ENCODE measurements around the gene KRTAP10-7.
"Not testable (repeated sequence)": the region's sequence is repeated elsewhere in the genome, so short reads cannot be mapped to it uniquely, and the experiment has no call there.

KRTAP10-7 gene

DNA sequence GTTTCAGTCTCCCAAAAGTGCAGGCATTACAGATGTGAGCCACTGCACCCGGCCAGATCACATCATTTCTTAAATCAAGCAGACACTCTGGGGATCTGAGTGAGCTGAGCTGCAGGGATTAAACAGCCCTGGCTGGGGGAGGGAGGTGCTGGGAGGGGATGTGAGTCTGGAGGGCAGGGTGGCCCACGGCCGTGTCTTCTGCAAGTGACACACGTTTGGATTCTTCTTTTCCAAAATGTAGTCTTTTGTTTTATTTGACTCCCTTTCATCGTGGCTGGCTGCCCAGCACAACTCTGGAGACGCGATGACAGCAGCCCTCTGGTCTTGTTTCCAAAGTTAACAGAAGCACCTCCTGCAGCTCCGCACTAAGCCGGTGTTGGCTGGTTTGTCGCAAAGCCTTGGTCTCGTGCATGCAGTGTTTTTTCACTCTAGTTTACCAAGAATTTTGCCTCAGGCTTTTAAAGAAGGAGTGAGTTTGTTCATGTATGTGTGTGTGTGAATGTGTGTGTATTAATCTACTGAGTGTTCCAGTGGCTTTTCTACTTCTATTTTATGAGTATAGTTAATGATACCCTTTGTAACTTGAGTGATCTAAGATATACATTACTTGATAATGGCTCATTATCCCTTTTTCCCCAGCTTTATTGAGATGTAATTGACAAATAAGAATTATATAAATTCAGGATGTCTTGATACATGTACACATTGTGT is 17.2 kb upstream of the KRTAP10-7 start:
- peaks cover 4% of the 10 kb centered on the region for H3K9me3 ChIP-seq (replicated peaks; ENCODE audit: low read length)
- peaks cover 24% of the 10 kb centered on the region for H3K27me3 ChIP-seq (ENCODE audit: control insufficient read depth, insufficient read depth, low read length)
- no peak overlapping the region for H3K4me3 ChIP-seq (ENCODE audit: low read length)
- no peaks in the 10 kb centered on the region for H3K36me3 ChIP-seq (ENCODE audit: insufficient read depth, low read length)
- no peak overlapping the region for H3K9ac ChIP-seq (ENCODE audit: low read depth, low read length)
- H3K4me2 ChIP-seq (ENCODE audit: low read length) = no peak overlapping the region
- H3K4me1 ChIP-seq (ENCODE audit: control insufficient read depth, insufficient read depth, low read length) = no peaks in the 10 kb centered on the region

DNA sequence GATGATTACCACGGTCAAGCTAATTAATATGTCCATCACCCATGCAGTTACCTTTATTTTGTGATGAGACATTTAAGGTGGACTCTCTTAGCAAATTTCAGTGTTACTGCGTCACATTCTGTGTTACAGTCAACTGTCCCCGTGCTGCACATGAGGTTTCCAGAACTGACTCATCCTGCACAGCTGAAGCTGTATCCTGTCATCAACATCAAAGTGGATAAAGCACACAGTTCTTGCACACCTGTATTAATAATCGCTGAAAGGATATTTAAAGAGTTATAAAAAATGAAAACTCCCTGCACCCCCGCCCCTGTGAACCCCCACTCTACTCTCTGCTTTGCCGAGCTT is 16.6 kb upstream of the KRTAP10-7 start:
- Histone ChIP-seq H3K4me1 (ENCODE audit: control insufficient read depth, insufficient read depth, low read length) (no peaks in the 10 kb centered on the region), H3K9ac (ENCODE audit: low read depth, low read length) (no peak overlapping the region), H3K4me2 (ENCODE audit: low read length) (no peak overlapping the region), H3K36me3 (ENCODE audit: insufficient read depth, low read length) (no peaks in the 10 kb centered on the region), H3K27me3 (ENCODE audit: control insufficient read depth, insufficient read depth, low read length) (peaks cover 24% of the 10 kb centered on the region), H3K9me3 (replicated peaks; ENCODE audit: low read length) (peaks cover 4% of the 10 kb centered on the region), H3K4me3 (ENCODE audit: low read length) (no peak overlapping the region)

DNA sequence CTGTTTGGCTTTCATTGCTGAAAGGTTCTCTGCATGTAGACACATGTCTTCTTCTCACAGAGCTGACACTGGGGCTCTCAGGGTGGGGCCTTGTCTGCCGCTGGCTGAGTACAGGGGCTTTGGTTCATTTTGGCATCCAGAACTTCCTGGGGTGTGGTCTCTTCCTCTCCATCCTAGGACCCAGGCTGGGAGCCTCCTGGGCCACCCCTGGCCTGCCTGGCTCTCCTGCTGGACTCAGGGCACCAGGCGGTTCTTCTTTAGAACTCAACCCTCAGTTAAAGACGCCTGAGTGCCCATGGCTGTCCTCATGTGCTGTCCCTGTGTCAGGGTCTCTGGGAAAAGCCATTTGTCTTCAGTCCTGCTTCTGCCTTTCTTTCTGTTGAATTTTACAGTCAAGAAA is 14.5 kb upstream of the KRTAP10-7 start:
- peaks cover 4% of the 10 kb centered on the region for H3K9me3 ChIP-seq (replicated peaks; ENCODE audit: low read length)
- peaks cover 32% of the 10 kb centered on the region for H3K27me3 ChIP-seq (ENCODE audit: control insufficient read depth, insufficient read depth, low read length)
- no peaks in the 10 kb centered on the region for H3K36me3 ChIP-seq (ENCODE audit: insufficient read depth, low read length)
- H3K4me3 ChIP-seq (ENCODE audit: low read length) = no peak overlapping the region
- no peak overlapping the region for H3K4me2 ChIP-seq (ENCODE audit: low read length)
- H3K9ac ChIP-seq (ENCODE audit: low read depth, low read length) = no peak overlapping the region
- H3K4me1 ChIP-seq (ENCODE audit: control insufficient read depth, insufficient read depth, low read length) = no peaks in the 10 kb centered on the region

DNA sequence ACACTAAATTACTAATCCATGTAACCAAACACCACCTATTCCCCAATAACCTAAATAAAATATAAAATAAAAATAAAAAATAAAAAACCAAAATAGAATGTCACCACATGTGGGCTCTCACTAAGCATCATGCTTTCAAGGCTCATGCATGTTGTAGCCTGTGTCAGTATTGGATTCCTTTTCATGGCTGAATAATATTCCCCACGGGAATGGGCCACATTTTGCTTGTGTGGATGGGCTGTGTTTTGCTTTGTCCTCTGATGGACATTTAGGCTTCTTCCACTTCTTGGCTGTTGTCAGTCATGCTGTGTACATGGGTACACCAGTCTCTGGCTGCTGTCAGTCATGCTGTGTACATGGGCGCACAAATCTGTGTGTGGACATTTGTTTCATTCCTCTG is 11.3 kb upstream of the KRTAP10-7 start:
- Histone ChIP-seq H3K9me3 (replicated peaks; ENCODE audit: low read length) (no peaks in the 10 kb centered on the region), H3K4me1 (ENCODE audit: control insufficient read depth, insufficient read depth, low read length) (peaks cover 5% of the 10 kb centered on the region)

DNA sequence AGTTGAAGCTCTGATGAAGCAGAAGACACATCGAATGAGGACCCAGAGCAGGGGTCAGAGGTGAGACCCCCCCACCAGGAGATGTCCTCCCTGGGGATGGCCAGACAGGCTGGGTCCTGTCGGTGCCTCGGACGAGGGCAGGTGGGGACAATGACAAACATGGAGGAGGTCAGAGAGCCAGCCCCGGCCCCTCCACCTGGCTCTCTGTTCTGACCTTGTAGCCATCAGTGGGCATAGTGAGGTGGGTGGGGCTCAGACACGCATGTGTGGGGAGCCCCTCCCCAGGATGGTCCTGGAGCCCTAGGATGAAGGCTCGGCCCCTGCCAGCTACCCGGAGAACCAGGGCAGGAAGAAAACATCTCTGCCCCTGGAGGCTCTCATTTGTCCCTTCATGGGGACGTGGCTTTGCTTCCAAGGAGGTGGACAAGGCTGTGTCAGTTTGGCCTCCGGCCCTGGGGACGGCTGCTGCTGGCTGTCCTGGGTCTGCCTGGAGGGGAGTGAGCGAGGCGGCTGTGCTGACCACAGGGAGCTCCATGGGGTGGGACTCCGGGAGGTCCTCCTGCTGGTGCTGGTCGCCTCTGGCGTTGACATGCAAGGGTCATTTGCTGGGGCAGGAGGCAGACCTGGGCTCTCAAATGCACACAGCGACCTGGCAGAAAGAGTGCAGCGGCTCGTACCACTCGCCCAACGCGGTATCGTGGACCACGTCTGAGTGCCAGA is 10.7 kb upstream of the KRTAP10-7 start:
- no peak overlapping the region for H3K4me2 ChIP-seq (ENCODE audit: low read length)
- H3K9ac ChIP-seq (ENCODE audit: low read depth, low read length) = no peak overlapping the region
- peaks cover 54% of the 10 kb centered on the region for H3K27me3 ChIP-seq (ENCODE audit: control insufficient read depth, insufficient read depth, low read length)
- H3K4me3 ChIP-seq (ENCODE audit: low read length) = no peak overlapping the region
- H3K4me1 ChIP-seq (ENCODE audit: control insufficient read depth, insufficient read depth, low read length) = peaks cover 5% of the 10 kb centered on the region
- no peaks in the 10 kb centered on the region for H3K9me3 ChIP-seq (replicated peaks; ENCODE audit: low read length)
- H3K36me3 ChIP-seq (ENCODE audit: insufficient read depth, low read length) = no peaks in the 10 kb centered on the region

More for the DNA sequence above, 11.3 kb upstream of the KRTAP10-7 start:
- no peaks in the 10 kb centered on the region for H3K36me3 ChIP-seq (ENCODE audit: insufficient read depth, low read length)
- H3K9ac ChIP-seq (ENCODE audit: low read depth, low read length) = no peak overlapping the region
- no peak overlapping the region for H3K4me3 ChIP-seq (ENCODE audit: low read length)
- H3K27me3 ChIP-seq (ENCODE audit: control insufficient read depth, insufficient read depth, low read length) = peaks cover 55% of the 10 kb centered on the region
- no peak overlapping the region for H3K4me2 ChIP-seq (ENCODE audit: low read length)

DNA sequence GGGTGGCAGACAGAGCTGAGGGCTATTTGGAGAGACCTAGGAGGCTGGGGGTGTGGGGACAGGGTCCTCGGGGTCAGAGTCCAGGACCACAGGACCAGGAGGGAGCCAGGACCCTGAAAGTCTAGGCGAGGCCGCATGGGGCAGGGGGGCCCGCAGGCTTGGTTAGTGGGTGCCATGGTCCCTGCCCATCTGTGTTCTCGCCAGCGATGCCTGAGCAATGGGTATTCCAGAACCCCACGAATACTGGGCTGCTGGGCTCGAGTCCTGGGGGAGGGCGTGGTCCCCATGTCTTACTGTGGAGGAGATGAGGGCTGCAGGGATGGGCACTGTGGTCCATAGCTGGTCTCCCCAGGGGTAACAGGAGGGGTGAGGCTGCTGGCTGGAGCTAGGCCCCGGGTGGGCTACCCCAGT is 10.1 kb upstream of the KRTAP10-7 start:
- Histone ChIP-seq H3K4me1 (ENCODE audit: control insufficient read depth, insufficient read depth, low read length) (peaks cover 5% of the 10 kb centered on the region), H3K36me3 (ENCODE audit: insufficient read depth, low read length) (no peaks in the 10 kb centered on the region), H3K9ac (ENCODE audit: low read depth, low read length) (no peak overlapping the region), H3K27me3 (ENCODE audit: control insufficient read depth, insufficient read depth, low read length) (peaks cover 54% of the 10 kb centered on the region), H3K4me3 (ENCODE audit: low read length) (no peak overlapping the region), H3K9me3 (replicated peaks; ENCODE audit: low read length) (no peaks in the 10 kb centered on the region), H3K4me2 (ENCODE audit: low read length) (no peak overlapping the region)

DNA sequence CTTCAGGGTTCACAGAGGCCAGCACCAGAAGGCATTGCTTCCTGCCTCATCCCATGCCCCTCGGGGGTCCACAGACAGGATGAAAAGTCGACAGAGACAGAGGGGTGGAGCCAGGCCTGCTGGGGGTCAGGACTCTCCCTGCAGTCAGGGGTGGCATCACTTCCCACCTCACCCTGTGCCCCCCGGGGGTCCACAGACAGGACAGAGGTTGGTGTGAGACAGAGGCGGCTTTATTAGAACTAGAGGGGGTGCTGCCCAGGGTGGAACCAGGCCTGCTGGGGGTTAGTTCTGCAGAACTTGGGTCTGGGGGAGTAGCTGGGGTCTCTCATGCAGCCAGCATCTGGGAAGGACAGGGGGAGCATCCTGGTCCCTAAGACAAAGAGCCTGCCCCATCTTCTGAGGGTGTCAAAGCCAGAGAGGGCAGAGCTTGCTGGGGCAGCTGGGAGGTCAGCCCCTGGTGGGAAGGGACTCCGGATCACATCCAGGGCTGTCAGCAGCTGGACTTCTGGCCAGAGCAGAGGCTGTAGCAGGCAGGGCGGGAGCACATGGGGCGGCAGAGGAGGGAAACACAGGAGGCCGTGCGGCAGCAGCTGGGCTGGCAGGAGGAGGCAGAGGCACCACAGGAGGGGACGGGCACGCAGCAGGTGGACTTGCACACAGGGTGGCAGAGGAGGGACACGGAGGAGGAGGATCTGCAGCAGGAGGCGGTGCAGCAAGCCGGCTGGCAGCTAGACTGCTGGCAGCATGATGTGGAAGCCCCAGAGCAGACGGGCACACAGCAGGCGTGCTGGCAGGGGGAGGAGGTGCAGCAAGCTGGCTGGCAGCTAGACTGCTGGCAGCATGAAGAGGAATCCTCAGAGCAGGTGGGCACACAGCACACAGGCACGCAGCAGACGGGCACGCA is 9.2 kb upstream of the KRTAP10-7 start:
- not testable (repeated sequence) for H3K4me2 ChIP-seq (ENCODE audit: low read length); H3K9ac ChIP-seq (ENCODE audit: low read depth, low read length)
- peaks cover 54% of the 10 kb centered on the region for H3K27me3 ChIP-seq (ENCODE audit: control insufficient read depth, insufficient read depth, low read length)

DNA sequence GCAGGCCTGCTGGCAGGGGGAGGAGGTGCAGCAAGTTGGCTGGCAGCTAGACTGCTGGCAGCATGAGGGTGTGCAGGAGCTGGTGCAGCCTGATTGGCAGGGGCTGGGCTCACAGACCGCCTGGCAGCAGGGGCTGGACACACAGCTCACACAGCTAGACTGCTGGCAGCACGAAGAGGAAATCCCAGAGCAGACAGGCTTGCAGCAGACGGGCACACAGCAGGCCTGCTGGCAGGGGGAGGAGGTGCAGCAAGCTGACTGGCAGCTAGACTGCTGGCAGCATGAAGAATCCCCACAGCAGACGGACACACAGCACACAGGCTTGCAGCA is 8.6 kb upstream of the KRTAP10-7 start:
- H3K4me2 ChIP-seq (ENCODE audit: low read length); H3K9ac ChIP-seq (ENCODE audit: low read depth, low read length); H3K4me1 ChIP-seq (ENCODE audit: control insufficient read depth, insufficient read depth, low read length); H3K36me3 ChIP-seq (ENCODE audit: insufficient read depth, low read length); H3K9me3 ChIP-seq (replicated peaks; ENCODE audit: low read length); H3K4me3 ChIP-seq (ENCODE audit: low read length): not testable (repeated sequence)
- peaks cover 60% of the 10 kb centered on the region for H3K27me3 ChIP-seq (ENCODE audit: control insufficient read depth, insufficient read depth, low read length)

More for the DNA sequence above, 9.2 kb upstream of the KRTAP10-7 start:
- H3K4me1 ChIP-seq (ENCODE audit: control insufficient read depth, insufficient read depth, low read length); H3K4me3 ChIP-seq (ENCODE audit: low read length); H3K9me3 ChIP-seq (replicated peaks; ENCODE audit: low read length); H3K36me3 ChIP-seq (ENCODE audit: insufficient read depth, low read length): not testable (repeated sequence)

DNA sequence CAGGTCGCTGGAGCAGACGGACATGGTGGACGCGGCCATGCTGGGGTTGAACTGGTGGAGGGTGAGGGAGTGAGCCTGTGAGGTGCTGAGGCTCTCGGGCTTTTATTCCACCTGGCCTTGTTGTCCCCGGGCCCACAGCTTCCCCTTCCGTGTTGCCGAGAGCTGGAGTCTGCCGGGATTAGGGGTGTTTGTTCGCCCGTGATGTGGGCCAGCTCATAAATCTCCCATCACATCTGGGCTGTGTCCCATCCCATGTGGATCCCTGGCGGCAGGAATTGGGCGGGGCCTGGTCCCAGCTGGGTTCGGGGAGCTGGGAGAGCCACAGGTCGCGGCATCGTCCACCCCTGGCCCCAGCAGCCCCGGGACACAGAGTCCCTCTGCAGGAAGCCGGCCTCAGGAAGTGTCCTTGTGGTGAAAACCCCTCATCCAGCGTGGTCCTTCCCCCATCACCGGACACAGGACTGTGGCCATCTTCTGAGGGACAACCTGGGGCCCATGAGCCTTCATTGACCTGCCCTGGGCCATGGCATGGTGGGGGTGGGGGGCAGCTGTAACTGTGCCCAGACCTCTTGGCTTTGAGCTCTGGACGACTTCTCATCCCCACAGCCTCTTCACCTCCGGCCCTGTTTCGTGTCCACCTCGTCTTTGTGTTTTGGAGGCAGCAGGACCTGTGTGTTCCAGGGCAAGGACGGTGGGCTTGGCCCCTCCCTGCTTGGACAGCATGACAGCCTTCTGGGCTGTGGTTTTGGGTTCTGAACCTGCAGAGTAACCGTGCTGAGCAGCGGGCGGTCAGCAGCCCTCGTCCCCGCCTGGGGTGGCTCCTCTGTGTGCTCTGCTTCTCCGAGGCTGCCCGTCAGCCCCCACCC is 7.7 kb upstream of the KRTAP10-7 start, which contains the start of gene KRTAP10-6:
Gene KRTAP10-6, minus strand, starts transcription at position 60 of the 866 bp plus-strand sequence. Its CDS starts 21 bp downstream, at position 39.
- no peaks in the 10 kb centered on the region for H3K36me3 ChIP-seq (ENCODE audit: insufficient read depth, low read length)
- H3K27me3 ChIP-seq (ENCODE audit: control insufficient read depth, insufficient read depth, low read length) = peaks cover 61% of the 10 kb centered on the region
- no peak within 1 kb of the TSS for H3K4me3 ChIP-seq (ENCODE audit: low read length)
- H3K9ac ChIP-seq (ENCODE audit: low read depth, low read length) = no peak within 1 kb of the TSS
- H3K4me2 ChIP-seq (ENCODE audit: low read length) = peak within 1 kb of the TSS; percentile 32
- no peaks in the 10 kb centered on the region for H3K9me3 ChIP-seq (replicated peaks; ENCODE audit: low read length)
- H3K4me1 ChIP-seq (ENCODE audit: control insufficient read depth, insufficient read depth, low read length) = peaks cover 5% of the 10 kb centered on the region

DNA sequence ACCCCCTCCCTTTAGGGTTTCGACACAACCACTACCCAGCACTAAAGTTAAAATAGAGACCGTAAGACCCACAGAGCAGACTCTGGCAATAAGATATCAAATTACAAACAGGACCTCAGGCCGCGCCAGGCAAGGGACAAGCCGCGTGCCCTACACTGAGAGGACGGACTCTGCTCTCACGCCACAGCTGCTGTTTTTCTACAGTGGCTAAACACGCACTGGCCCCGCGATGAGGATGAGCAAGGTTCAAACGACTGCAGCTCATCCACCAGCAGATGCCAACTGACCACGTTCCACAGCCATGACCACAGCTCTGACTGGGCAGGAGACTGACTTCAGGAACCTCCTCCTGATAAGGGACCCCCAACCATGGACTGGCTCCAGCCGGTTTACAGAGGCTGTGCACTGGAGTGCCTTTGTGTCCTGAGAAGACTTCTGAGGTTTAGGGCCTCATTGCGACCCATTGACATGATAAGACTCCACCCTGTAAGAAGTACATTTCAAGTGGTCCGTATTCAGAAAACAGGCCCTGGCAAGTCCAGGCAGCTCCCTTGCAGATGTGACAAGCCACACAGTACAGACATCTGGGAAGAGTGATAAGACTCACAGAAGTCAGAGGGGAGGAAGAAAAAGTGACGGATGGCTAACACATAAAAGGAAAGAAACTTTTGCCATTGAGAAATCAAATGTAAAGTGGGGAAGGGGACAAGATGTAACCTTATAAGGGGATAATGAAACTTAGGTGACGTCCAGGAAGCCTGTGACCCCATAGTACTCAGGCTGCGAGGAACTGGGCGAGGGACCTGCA is 6.6 kb upstream of the KRTAP10-7 start:
- Histone ChIP-seq H3K4me2 (ENCODE audit: low read length) (peak overlapping the region; percentile 32), H3K4me3 (ENCODE audit: low read length) (no peak overlapping the region), H3K36me3 (ENCODE audit: insufficient read depth, low read length) (no peaks in the 10 kb centered on the region), H3K27me3 (ENCODE audit: control insufficient read depth, insufficient read depth, low read length) (peaks cover 70% of the 10 kb centered on the region), H3K4me1 (ENCODE audit: control insufficient read depth, insufficient read depth, low read length) (peaks cover 5% of the 10 kb centered on the region), H3K9me3 (replicated peaks; ENCODE audit: low read length) (no peaks in the 10 kb centered on the region), H3K9ac (ENCODE audit: low read depth, low read length) (no peak overlapping the region)
